ENCODE data around the gene RUSF1. TPM values are rescaled to one million over a fixed set of nuclear protein-coding genes. Genes with fewer than 3 reads are reported as not detected.
"Not testable (repeated sequence)": the region's sequence is repeated elsewhere in the genome, so short reads cannot be mapped to it uniquely, and the experiment has no call there.

RUSF1 gene
- total RNA-seq, 1 experiment from 2014 or later: 33.3 TPM

DNA sequence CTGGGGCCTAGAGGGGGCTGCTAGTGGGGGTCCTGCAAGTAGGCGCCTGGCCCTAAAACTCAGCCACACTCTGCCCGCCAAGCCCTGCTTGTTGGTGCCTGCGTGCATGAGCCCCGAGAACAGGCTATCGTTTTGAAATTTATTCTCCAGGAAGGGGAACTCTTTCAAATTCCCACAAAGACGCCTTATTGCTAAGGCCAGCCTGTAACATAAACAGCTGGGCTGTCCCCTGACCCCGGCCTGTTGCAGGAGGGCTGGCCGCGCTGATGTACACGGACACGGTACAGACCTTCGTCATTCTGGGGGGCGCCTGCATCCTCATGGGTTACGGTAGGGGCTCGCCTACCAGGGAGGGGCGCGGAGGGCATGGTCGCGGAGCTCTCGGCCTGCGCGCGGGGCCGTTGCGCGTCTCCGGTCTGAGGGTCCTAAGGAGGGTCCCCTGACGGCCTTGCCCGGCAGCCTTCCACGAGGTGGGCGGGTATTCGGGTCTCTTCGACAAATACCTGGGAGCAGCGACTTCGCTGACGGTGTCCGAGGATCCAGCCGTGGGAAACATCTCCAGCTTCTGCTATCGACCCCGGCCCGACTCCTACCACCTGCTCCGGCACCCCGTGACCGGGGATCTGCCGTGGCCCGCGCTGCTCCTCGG is 21.0 kb downstream of the RUSF1 start:
- no peak for DNase-seq (ENCODE audit: low read depth)

DNA sequence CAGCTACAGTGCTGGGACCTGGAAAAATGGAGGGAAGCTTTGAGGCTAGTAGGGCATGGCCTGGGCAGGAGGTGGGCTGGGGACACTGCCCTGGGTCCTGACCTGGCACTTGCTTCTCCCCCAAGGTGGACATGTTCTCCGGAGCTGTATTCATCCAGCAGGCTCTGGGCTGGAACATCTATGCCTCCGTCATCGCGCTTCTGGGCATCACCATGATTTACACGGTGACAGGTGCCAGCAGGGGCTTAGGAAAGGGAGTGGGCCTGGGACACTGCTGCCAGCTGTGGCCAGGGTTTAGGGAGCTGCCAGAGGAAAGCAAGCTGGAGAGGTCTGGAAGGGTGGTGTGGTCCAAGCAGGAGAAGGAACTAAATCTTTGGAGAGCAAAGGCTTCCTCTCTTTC is 22.1 kb downstream of the RUSF1 start:
- no peak for DNase-seq (ENCODE audit: low read depth)

DNA sequence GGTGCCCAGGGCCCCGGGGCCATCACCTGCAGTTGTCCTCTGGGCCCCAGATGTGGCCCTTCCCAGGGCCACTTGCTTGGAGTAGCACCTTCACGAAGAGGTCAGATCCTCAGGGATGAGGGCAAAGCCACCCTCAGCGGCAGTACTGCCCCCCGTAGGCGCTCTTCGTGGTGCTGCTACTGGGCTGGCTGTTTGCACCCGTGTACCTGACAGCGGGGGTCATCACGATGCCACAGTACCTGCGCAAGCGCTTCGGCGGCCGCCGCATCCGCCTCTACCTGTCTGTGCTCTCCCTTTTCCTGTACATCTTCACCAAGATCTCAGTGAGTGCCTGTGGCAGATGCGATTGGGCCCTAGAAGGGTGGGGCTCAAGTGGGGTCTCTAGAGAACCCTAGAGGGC is 22.6 kb downstream of the RUSF1 start:
- DNase-seq (ENCODE audit: low read depth): no peak

DNA sequence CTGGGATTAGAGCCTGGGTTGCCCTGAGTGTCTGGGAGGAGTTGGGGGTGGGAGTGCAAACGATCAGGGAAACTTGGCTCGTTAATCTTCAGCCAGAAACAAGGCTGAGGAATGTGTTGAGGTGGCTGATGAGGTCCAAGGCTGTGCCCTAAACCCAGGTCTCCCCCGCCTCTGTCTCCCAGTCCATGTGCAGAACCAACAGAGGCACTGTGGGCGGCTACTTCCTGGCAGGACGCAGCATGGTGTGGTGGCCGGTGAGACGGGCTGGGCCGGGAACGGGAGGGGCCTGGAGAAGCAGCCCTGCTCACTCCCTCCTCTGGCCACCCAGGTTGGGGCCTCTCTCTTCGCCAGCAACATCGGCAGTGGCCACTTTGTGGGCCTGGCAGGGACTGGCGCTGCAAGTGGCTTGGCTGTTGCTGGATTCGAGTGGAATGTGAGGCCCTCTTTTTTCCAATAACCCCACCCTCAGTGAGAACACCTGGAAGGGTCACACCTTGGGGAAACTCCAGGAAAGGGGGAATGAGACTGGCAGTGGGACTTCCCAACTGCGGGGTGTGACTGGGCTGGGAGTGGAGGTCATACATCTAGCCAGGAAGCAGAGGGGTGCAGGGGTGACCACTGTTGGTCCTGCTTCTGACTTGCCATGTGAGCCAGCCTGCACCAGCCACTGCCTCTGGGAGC is 23.6 kb downstream of the RUSF1 start:
- DNase-seq (ENCODE audit: low read depth): peak; percentile 18

DNA sequence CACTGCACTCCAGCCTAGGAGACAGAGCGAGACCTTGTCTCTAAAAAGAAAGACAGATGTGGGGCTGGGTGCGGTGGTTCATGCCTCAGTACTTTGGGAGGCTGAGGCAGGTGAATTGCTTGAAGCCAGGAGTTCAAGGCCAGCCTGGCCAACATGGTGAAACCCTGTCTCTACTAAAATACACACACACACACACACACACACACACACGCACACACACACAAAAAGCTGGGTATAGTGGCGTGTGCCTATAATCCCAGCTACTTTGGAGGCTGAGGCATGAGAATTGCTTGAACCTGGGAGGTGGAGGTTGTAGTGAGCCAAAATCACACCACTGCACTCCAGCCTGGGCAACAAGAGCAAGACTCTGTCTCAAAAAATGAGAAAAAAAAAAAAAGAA is 24.1 kb downstream of the RUSF1 start:
- not testable (repeated sequence) for DNase-seq (ENCODE audit: low read depth)

DNA sequence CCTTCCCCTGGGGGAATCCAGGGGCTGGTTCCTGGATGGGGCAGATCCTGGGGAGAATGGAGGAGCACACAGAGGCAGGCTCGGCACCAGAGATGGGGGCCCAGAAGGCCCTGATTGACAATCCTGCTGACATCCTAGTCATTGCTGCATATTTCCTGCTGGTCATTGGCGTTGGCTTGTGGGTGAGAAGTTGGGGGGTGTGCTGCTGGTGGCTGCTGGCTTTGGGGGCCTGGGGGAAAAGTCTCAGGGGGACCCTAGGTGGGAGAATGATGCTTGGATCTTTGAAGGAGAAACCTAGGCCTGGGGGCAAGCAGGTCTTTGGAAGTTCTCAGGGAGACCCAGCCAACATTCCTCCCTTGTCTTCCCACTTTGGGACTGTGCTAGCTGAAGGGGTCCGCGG is 25.1 kb downstream of the RUSF1 start, which contains the start of gene SLC5A2:
SLC5A2 (plus strand) TSS at position 43 of the 400 bp plus-strand sequence; CDS start at position 57, 14 bp downstream.
- DNase-seq (ENCODE audit: low read depth): no peak

DNA sequence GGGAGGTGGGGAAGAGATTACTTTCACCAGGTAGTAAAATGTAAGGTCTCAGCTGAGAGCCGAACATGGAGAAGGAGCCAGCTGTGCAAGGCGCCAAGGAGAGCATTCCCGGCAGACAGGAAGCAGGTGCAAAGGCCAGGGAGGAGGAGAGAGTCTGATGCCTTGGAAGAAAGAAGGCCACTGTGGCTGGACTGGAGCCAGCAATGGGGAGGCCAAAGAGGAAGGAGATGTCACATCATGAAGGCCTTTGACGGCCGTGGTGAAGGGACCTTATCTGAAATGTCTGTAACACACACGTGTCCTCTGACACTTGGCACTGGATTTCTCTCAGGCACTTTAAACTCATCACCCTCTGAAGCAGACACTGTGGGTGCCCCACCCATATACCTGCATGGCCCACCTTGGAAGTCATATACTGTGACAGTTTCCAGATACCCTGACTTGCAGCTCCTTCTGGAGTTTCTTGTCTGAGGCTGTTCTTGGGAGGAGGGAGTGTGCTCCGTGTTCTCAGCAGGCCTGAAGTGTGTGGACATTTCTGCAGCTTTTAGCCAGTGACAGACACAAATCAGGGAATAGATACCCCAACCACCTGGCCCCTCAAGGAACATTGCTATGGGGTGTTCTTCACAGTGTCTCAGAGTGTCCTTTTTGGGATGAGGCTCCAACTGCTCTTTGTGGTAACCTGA is 27.2 kb downstream of the RUSF1 start:
- no peak for DNase-seq (ENCODE audit: low read depth)

DNA sequence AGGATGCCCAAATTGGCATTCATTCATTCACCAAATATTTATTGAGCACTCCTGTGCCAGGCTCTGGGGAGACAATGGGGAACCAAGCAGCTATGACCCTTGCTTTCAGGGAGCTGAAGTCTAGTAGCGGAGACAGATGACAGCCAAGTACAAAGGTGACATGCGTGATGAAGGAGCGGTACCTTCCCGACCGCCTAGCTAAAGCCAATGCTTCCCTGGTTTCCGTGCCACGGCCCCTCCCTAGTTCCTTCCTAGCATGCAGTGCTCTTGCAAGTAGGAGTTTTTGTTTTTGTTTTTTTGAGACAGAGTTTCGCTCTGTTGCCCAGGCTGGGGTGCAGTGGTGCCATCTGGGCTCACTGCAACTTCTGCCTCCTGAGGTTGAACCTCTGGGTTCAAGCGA is 28.4 kb downstream of the RUSF1 start:
- no peak for DNase-seq (ENCODE audit: low read depth)

DNA sequence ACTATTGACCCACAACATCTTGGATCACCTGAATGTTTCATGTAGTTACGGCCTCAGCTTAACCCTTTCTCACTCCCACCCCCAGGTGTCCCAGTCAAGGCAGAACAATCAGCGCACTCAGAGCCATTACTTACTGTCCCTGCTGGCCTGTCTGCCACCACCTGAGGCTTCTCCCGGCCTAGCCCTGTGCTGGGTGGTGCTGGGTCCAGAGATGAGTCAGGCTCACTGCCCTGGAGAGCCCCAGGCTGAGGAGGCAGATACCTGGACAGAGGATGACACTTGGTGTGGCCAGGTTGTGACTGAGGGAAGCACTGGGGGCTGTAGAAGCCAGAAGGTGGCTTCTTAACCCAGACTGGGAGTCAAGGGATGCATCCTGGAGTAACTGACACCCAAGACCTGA is 29.2 kb downstream of the RUSF1 start:
- DNase-seq (ENCODE audit: low read depth): no peak

DNA sequence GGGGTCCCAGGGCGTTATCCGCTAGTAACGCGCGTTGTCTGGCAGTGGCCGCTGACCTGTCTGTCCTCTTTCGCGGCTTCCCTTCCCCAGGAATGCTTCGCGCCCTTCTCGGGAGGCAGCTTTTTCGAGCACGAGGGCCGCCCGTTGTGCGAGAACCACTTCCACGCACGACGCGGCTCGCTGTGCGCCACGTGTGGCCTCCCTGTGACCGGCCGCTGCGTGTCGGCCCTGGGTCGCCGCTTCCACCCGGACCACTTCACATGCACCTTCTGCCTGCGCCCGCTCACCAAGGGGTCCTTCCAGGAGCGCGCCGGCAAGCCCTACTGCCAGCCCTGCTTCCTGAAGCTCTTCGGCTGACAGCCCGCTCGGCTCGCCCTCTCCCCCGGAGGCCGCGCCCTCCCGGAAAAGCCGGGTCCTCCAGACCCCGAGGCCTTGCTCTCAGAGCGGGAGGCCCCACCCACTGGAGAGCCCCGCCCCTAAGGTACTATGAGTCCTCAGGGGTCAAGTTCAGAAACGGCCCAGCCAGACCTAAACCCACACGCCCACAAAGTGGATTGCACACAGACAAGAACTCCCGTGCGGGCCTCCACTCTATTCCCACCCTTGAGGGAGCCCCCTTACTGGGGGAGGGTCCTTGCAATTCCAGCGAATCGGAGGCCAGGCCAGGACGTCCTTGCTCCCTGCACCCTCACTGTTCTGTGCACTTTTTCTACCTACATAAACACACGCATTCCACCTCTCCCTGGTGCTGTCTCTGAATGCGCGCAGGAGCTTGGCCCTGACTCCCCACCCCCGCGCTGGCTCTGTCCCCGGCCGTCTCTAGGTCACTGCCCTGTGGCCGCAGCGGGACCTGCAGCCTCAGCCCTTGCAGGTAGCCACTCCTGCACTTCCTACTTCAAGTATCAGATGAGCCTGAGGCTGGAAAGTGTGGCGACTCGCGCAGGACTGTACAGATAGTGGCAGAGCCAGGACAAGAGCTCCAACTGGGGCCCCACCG is 30.7 kb downstream of the RUSF1 start:
- no peak for DNase-seq (ENCODE audit: low read depth)

DNA sequence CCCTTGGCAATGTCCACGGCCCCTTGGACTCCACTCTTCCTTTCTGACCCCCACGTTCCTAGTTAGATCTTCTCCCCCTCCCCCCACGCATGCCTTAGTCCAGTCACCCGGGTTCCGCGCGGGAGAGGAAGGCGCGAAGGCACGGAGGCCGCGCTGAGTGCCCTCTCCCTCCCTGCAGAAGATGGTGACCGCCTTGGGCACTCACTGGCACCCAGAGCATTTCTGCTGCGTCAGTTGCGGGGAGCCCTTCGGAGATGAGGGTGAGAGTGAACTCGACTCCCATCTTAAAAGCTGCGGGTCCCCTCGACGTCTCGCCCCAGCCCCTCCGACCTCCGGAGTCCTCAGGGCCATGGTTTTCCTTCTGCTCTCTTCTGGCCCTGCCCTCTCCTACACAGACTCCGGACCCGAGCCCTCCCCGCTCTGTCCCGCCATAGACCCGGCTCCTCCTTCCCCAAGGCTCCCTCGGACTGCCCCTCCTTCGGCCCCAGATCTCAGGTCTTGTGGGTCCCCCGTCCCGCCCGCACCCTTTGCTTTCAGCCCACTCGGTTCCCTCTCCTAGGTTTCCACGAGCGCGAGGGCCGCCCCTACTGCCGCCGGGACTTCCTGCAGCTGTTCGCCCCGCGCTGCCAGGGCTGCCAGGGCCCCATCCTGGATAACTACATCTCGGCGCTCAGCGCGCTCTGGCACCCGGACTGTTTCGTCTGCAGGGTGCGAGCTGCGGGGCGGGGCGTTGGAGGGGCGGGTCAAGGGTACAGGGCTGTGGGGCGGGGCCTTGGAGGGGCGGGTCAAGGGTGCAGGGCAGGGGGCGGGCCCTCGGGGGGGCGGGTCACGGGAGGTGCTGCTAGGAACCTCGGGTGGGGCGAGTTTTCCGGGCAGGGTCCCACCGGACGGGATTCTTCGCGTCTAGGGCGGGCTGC is 31.6 kb downstream of the RUSF1 start:
- DNase-seq (ENCODE audit: low read depth): no peak

DNA sequence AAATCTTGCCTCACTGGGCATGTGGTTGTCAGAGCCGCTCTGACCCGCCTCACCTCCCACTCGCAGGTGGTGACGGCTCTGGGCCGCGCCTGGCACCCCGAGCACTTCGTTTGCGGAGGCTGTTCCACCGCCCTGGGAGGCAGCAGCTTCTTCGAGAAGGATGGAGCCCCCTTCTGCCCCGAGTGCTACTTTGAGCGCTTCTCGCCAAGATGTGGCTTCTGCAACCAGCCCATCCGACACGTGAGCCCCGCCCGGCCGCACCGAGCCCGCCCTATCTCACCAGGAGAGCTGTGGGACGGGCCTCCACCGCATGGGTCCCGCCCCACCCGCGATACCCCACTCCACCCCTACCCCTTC is 32.3 kb downstream of the RUSF1 start:
- no peak for DNase-seq (ENCODE audit: low read depth)

DNA sequence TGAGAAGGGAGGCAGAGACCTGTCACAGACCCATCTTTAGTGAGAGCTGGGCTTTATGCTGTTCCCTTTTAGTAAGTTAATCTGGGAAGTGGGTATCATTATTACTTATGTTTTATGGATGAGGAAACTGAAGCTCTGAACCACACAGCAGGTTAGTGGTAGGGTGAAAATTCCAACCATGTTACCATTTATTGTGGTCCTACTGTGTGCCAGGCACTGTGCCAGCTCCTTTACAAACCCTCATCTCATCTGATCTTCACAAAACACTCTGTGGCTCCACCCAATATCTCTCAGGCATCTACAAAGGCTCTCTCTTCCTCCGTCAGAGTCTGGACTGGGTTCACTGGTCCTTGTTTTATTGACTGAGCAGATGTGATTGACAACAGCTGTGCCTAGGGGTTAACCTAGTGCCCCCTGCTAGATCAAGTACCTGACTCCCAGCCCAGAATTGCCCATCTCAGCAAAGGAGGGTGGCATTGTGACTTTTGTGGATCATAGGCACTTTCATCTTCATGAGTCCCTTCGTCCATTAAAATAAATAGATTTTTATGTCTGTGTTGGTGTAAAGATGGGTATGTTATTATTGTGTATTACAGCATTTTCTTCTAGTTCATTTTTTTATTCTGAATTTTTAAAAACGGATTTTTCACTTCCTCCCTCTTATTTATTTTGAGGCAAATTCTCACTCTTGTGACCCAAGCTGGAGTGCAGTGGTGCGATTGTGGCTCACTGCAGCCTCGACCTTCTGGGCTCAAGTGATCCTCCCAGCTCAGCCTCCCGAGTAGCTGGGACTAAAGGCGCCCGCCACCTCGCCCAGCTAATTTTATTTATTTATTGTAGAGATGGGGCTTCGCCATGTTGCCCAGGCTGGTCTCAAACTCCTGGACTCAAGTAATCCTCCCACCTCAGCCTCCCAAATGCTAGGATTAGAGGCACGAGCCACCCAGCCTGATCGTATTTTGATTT is 33.1 kb downstream of the RUSF1 start:
- no peak for DNase-seq (ENCODE audit: low read depth)

DNA sequence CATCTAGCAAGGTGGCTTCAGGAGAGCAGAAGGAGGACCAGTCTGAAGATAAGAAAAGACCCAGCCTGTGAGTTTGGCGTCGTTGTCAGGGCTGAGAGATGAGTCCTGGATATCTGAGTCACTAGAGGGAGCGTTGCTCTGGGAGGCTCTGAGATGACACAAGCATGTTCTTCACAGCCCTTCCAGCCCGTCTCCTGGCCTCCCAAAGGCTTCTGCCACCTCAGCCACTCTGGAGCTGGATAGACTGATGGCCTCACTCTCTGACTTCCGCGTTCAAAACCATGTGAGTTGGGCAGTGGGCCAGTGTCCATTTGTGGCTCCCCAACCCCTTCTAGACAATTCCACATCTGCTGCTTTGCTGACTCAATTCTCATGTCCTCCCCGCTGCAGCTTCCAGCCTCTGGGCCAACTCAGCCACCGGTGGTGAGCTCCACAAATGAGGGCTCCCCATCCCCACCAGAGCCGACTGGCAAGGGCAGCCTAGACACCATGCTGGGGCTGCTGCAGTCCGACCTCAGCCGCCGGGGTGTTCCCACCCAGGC is 33.9 kb downstream of the RUSF1 start:
- DNase-seq (ENCODE audit: low read depth): no peak

DNA sequence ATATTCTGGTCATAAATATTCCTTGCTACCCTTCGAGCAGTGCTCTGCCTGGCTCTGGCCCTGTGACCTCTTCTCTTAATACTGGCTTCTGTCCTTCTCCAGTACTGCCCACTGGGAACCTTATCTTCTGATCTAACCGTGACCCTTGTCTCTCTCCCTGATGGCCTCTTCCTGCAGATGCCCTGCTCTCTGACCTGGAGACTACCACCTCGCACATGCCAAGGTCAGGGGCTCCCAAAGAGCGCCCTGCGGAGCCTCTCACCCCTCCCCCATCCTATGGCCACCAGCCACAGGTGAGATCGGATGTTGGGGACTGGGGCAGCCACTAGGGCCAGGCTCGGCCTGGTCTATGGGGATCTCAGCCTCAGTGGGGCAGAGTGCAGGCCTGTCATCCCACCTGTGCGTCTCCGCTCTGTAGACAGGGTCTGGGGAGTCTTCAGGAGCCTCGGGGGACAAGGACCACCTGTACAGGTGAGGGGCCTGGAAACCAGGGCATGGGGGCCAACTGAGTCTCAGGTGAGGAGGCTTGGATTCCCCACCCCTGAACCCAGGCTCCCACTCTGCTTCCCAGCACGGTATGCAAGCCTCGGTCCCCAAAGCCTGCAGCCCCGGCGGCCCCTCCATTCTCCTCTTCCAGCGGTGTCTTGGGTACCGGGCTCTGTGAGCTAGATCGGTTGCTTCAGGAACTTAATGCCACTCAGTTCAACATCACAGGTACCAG is 34.8 kb downstream of the RUSF1 start:
- no peak for DNase-seq (ENCODE audit: low read depth)

DNA sequence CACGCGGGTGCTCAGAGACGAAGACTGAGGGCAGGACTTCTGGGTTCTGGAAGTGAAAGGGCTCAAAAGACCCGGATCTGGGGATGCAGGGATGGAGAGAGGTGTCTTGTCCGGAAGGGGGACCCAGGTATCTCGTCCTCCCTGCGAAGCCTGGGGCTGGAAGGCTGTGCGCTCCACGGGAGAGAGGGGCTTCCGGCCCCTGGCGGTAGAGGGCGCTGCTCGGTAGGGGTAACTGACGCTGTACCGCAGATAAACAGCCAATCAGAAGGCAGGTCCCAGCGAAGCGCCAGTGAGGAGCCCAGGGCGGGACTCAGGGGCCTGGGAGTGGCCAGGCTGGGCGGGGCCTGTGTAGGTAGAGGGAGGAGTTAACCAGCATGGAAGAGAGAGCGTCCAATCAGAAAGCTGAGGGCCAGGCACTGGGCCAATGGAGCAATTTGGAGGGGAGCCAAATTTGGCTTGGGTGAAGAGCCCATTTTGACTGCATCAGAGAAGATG is 35.4 kb downstream of the RUSF1 start:
- DNase-seq (ENCODE audit: low read depth): peak; percentile 76

DNA sequence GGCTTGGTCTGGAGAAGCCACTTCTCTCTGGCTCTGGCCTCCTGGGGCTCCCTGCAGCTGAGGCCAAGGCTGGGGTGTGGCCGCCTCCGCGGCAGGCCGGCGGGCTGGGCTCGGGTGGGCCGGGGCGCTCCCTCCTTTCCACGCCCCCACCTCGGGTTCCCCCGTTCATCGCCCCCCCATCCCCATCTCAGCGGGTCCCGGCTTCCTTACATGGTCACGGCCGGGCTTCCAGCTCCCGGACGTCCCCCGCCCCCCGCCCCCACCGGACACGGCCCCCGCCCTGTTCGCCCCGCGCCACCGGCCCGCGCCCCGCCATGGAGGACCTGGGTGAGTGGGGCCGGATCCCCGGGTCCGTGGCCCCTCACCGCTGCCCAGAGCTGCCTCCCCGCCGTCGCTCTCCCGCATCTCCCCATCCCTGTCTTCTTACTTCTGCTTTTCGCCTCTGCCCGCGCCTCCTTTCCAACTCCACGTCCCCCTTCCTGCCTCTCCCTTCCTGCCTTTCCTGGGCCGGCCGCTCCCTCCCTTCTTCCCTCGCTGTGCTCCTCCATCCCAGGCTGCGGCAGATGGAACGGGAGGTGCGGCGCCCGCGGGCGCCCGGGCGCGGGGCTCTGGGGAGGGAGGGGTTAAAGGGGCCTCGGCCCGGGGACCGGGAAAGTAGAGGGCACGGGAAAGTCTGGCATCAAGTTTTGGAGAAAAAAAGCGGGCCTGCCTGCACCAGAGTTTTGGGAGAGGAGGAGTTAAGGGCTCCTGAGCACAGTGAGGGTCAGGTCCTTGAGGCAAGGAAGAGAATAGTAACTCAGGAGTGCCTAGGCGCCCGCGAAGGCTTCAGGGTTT is 36.1 kb downstream of the RUSF1 start, which contains the start of gene TGFB1I1:
TGFB1I1 (plus strand) TSS at position 278 of the 834 bp plus-strand sequence; CDS start at position 315, 37 bp downstream.
- DNase-seq (ENCODE audit: low read depth): peak; percentile 67
